Measurements from ENCODE around the gene NTM. TPM values are rescaled to one million over a fixed set of nuclear protein-coding genes. Genes with fewer than 3 reads are reported as not detected.

The NTM gene
- total RNA-seq, 1 experiment from 2014 or later, result 9.9 TPM

- no peak overlapping the region for H3T11ph ChIP-seq (ENCODE audit: low read length)
- H2BK20ac ChIP-seq (ENCODE audit: low read depth, low read length, poor library complexity, severe bottlenecking), result no peak overlapping the region
- no peak overlapping the region for H2AK5ac ChIP-seq (ENCODE audit: insufficient read length, low read length)
- H2BK120ac ChIP-seq (ENCODE audit: low read depth, low read length, poor library complexity, severe bottlenecking), result no peak overlapping the region
- no peaks in the 10 kb centered on the region for H3K9me3 ChIP-seq (ENCODE audit: control insufficient read depth, low read depth, low read length)
- H3K56ac ChIP-seq (ENCODE audit: insufficient read length, low read depth, low read length), result no peak overlapping the region
- Mint-ChIP-seq H3K9me3 (no peaks in the 10 kb centered on the region), H3K27ac (no peak overlapping the region), H3K4me3 (no peak overlapping the region), H3K4me1 (peaks cover 17 to 23% of the 10 kb centered on the region in 2 experiments), H3K36me3 (ENCODE audit: insufficient read depth in 1 of 3, low read depth in 3 of 3) (peaks cover 0 to 4% (median 0%) of the 10 kb centered on the region in 3 experiments; a peak in 1 of 7 replicates), H3K27me3 (ENCODE audit: low read depth) (peaks cover 5% of the 10 kb centered on the region)
- H3K27ac ChIP-seq (ENCODE audit: insufficient read length, low read depth, low read length), result no peak overlapping the region
- no peak overlapping the region for H2AFZ ChIP-seq (ENCODE audit: low read length)
- H2BK15ac ChIP-seq (ENCODE audit: low read depth, low read length), result no peak overlapping the region
- no CpG with 5 or more reads among the region's 10 CpGs for WGBS (ENCODE audit: extremely low coverage, insufficient read length, low lambda C conversion rate)
- no peaks in the 10 kb centered on the region for H3K79me2 ChIP-seq (ENCODE audit: insufficient read depth, low read length)
- no peak overlapping the region for H4K91ac ChIP-seq (ENCODE audit: insufficient read length, low read depth, low read length)
- no peaks in the 10 kb centered on the region for H3K23me2 ChIP-seq (ENCODE audit: insufficient read length, low read depth, low read length, poor library complexity, severe bottlenecking)
- no peak overlapping the region for H3K4ac ChIP-seq (ENCODE audit: low read depth, low read length)
- no peaks in the 10 kb centered on the region for H4K20me1 ChIP-seq (ENCODE audit: control insufficient read depth, insufficient read depth, insufficient read length)
- H3K18ac ChIP-seq (ENCODE audit: insufficient read length, low read depth, low read length), result no peak overlapping the region
- no peak for DNase-seq
- H3K9ac ChIP-seq (ENCODE audit: extremely low read depth, insufficient read length, low read length), result no peak overlapping the region
- H3K4me1 ChIP-seq (ENCODE audit: insufficient read depth, low read length), result peaks cover 16% of the 10 kb centered on the region; the same call in 1 of the 2 replicates
- H3K27me3 ChIP-seq (ENCODE audit: insufficient read depth, low read length), result no peaks in the 10 kb centered on the region
- no peaks in the 10 kb centered on the region for H3K79me1 ChIP-seq (ENCODE audit: insufficient read depth, low read depth, low read length, poor library complexity, severe bottlenecking)
- H4K5ac ChIP-seq (ENCODE audit: insufficient read length, low read depth, low read length), result no peak overlapping the region
- no peak overlapping the region for H4K8ac ChIP-seq (replicated peaks; ENCODE audit: insufficient read length, low read depth, low read length)
- TF ChIP-seq, protein P1, sequence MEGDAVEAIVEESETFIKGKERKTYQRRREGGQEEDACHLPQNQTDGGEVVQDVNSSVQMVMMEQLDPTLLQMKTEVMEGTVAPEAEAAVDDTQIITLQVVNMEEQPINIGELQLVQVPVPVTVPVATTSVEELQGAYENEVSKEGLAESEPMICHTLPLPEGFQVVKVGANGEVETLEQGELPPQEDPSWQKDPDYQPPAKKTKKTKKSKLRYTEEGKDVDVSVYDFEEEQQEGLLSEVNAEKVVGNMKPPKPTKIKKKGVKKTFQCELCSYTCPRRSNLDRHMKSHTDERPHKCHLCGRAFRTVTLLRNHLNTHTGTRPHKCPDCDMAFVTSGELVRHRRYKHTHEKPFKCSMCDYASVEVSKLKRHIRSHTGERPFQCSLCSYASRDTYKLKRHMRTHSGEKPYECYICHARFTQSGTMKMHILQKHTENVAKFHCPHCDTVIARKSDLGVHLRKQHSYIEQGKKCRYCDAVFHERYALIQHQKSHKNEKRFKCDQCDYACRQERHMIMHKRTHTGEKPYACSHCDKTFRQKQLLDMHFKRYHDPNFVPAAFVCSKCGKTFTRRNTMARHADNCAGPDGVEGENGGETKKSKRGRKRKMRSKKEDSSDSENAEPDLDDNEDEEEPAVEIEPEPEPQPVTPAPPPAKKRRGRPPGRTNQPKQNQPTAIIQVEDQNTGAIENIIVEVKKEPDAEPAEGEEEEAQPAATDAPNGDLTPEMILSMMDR (conservative IDR thresholded peaks at IDR 0.05), result no peak
- H2BK5ac ChIP-seq (ENCODE audit: insufficient read length, low read length), result no peak overlapping the region
- no peak overlapping the region for H3K23ac ChIP-seq (ENCODE audit: insufficient read length, low read depth, low read length)
- no peak overlapping the region; the same call in 1 of the 2 replicates for H3K14ac ChIP-seq (ENCODE audit: insufficient read depth, low read length)
- no peak overlapping the region for H2BK12ac ChIP-seq (ENCODE audit: insufficient read length, low read depth, low read length)
- H3K4me2 ChIP-seq (ENCODE audit: insufficient read depth, insufficient read length, low read length), result no peak overlapping the region
These were observed 2.0 kb downstream of the NTM start for GRCh38 chr11:131372234-131372962.
